GM12878 (cell line): ENCODE measurements around the gene PRSS8. TPM values are rescaled to one million over a fixed set of nuclear protein-coding genes. Genes with fewer than 3 reads are reported as not detected.

Experiments used
- ATAC-seq: fragments of 200-7000 bp; cut with Tn5 transposase; 3 replicates; pipeline ENCODE4 v1.9.1; 2020; ENCODE audit warnings: mild to moderate bottlenecking, moderate library complexity
- BruUV-seq: library from RNA; stranded (reverse); fragments of 400-500 nt; replicated peaks from 2 replicates; lab custom pipeline; 2021; lab: Mats Ljungman, UMichigan
- CTCF ChIA-PET: fragments of 300-600 bp; sonication (Branson Sonifier 250); formaldehyde crosslinking; extraction: SDS; loops from one replicate; lab custom pipeline; 2021; ENCODE audit warnings: inconsistent platforms; lab: Yijun Ruan, JAX
- POLR2A ChIA-PET: fragments of 350-600 bp; formaldehyde crosslinking; extraction: SDS; loops from one replicate; lab custom pipeline; 2021; ENCODE audit warnings: inconsistent platforms; lab: Charles Lee
- RAD21 ChIA-PET: fragments of 300-600 bp; sonication (Branson Sonifier 250); formaldehyde crosslinking; loops from one replicate; lab custom pipeline; 2023; ENCODE audit warnings: antibody characterized with exemption; ENCODE audit not compliant: unreplicated experiment; lab: Charles Lee
- SMC1A ChIA-PET: fragments of 300-600 bp; sonication (Branson Sonifier 250); formaldehyde crosslinking; loops from one replicate; lab custom pipeline; 2023; ENCODE audit not compliant: unreplicated experiment, uncharacterized antibody; lab: Charles Lee
- DNase-seq: peaks from one replicate; pipeline ENCODE4 v3.0.0-alpha.2; 2011; ENCODE audit warnings: low read depth, low spot score
- FAIRE-seq: peaks from 3 replicates; lab custom pipeline; 2011; peaks lifted over from hg19 to GRCh38; lab: Jason Lieb, UNC
- H2AFZ ChIP-seq: 2 replicates; pipeline ENCODE4 v1.6.0; 2011; ENCODE audit warnings: low read depth, low read length, control low read depth; ENCODE audit not compliant: control insufficient read depth
- H3K27ac ChIP-seq: 2 replicates; pipeline ENCODE4 v1.5.1; 2011; ENCODE audit warnings: control low read depth; ENCODE audit not compliant: control insufficient read depth, insufficient read depth
- H3K27me3 ChIP-seq, 2 experiments: replicated peaks in 1 of 2; 2 replicates each; pipeline versions ENCODE4 v1.6.0 to v1.6.1; 2011; ENCODE audit warnings: low read length in 1 of 2; ENCODE audit not compliant: control insufficient read depth in 2 of 2, insufficient read depth in 2 of 2
- H3K36me3 ChIP-seq, 2 experiments: 2 replicates each; pipeline ENCODE4 v1.5.1; 2011; ENCODE audit warnings: low read length in 1 of 2; ENCODE audit not compliant: control insufficient read depth in 2 of 2, insufficient read depth in 2 of 2
- H3K4me1 ChIP-seq: 2 replicates; pipeline ENCODE4 v1.6.1; 2011; ENCODE audit warnings: mild to moderate bottlenecking, low read length, moderate library complexity, mixed read lengths; ENCODE audit not compliant: control insufficient read depth, insufficient read depth
- H3K4me2 ChIP-seq: 2 replicates; pipeline ENCODE4 v1.6.0; 2011; ENCODE audit warnings: control low read depth; ENCODE audit not compliant: control insufficient read depth, insufficient read depth
- H3K4me3 ChIP-seq: fragments of 200-600 bp; sonication (generic); 2 replicates; pipeline ENCODE4 v1.5.1; 2016
- H3K79me2 ChIP-seq: 2 replicates; pipeline ENCODE4 v1.6.0; 2011; ENCODE audit warnings: low read length; ENCODE audit not compliant: control insufficient read depth, insufficient read depth
- H3K9ac ChIP-seq: 2 replicates; pipeline ENCODE4 v1.8.0; 2011; ENCODE audit warnings: low read length, control low read depth, mixed read lengths; ENCODE audit not compliant: control insufficient read depth, insufficient read depth
- H3K9me3 ChIP-seq: replicated peaks from 3 replicates; pipeline ENCODE4 v1.5.1; 2011; ENCODE audit warnings: mild to moderate bottlenecking, low read length; ENCODE audit not compliant: control insufficient read depth, insufficient read depth
- H4K20me1 ChIP-seq: 2 replicates; pipeline ENCODE4 v1.6.0; 2011; ENCODE audit not compliant: control insufficient read depth, insufficient read depth
- CHD1 ChIP-seq: IDR thresholded peaks from 2 replicates; pipeline ENCODE4 v1.6.1; 2012; ENCODE audit warnings: low read depth, low read length, improper control_type of control experiment
- IKZF1 ChIP-seq: fragments of 450-650 bp; conservative IDR thresholded peaks from 2 replicates; pipeline ENCODE4 v1.6.1; 2017; ENCODE audit warnings: antibody characterized with exemption, mild to moderate bottlenecking
- NBN ChIP-seq: fragments of 450-650 bp; IDR thresholded peaks from 2 replicates; pipeline ENCODE4 v1.6.1; 2016
- RFX5 ChIP-seq: IDR thresholded peaks from 2 replicates; pipeline ENCODE4 v1.6.1; 2011; ENCODE audit warnings: low read depth, low read length, improper control_type of control experiment
- YY1 ChIP-seq: IDR thresholded peaks from 2 replicates; pipeline ENCODE4 v1.6.1; 2011; ENCODE audit warnings: low read depth, mild to moderate bottlenecking, low read length
- ZNF384 ChIP-seq: IDR thresholded peaks from 2 replicates; pipeline ENCODE4 v1.6.1; 2012; ENCODE audit warnings: low read depth, mild to moderate bottlenecking, low read length, improper control_type of control experiment, borderline replicate concordance
- WGBS: methylation state at CpG from one replicate; pipeline ENCODE4 v1.1.6; 2016; ENCODE audit warnings: low lambda C conversion rate; ENCODE audit not compliant: insufficient replicate concordance, insufficient coverage; ENCODE audit errors: missing lambda C conversion rate; 5-methylcytosine and 5-hydroxymethylcytosine counted together
- in situ Hi-C: fragments of 300-500 bp; cut with MboI; formaldehyde crosslinking; loops from 9 replicates; pipeline ENCODE4 v1.14.3; 2018; ENCODE audit warnings: mixed read lengths
- intact Hi-C: fragments of 100-400 bp; cut with micrococcal nuclease; formaldehyde crosslinking; loops from one replicate; pipeline ENCODE4 v1.14.2; 2022; ENCODE audit not compliant: unreplicated experiment
- polyA plus RNA-seq, 11 experiments: library from polyadenylated mRNA; depleted of rRNA in 4 of 11; unstranded in 6 of 11; stranded (reverse) in 5 of 11; fragments of >200 nt; fragmentation: Nextera tagmentation in 4 of 11; fragmentation: Illumina TruSeq in 1 of 11; extraction: Ambion mirVana in 4 of 11; extraction: Trizol in 1 of 11; gene quantifications; 1 replicate in 1 of 11; 2 replicates in 10 of 11; pipeline versions ENCODE4 v1.2.1 to v1.2.3, GENCODE V29; 2011 to 2016; ENCODE audit warnings: inconsistent platforms in 2 of 11, missing spikeins in 2 of 11, low read depth in 1 of 11
- total RNA-seq, 4 experiments: library from RNA; depleted of rRNA in 3 of 4; stranded (reverse); fragments of >200 nt in 3 of 4; fragmentation: Illumina TruSeq in 1 of 4; extraction: Trizol in 1 of 4; gene quantifications; 2 replicates each; pipeline versions ENCODE4 v1.2.1 to v1.2.3, GENCODE V29; 2013 to 2021

PRSS8 gene
- total and polyA plus RNA-seq, 10 of the 15 experiments (the other 5 are each of a cell fraction or from before 2014, with no cell fraction given) = 0.33 to 0.58 TPM; not detected in 8

GRCh38 chr16:31093132-31093703 lies 42.3 kb downstream of the PRSS8 start:
- Histone ChIP-seq H3K4me1 (peaks cover 8% of the 10 kb centered on the region), H4K20me1 (no peaks in the 10 kb centered on the region), H3K4me3 (peak overlapping the region; percentile 99), H3K9ac (peak overlapping the region; percentile 83; the same call in 1 of the 2 replicates), H3K9me3 (no peaks in the 10 kb centered on the region), H3K4me2 (peak overlapping the region; percentile 86), H3K36me3 (peaks cover 0 to 2% of the 10 kb centered on the region in 2 experiments; a peak in 3 of 4 replicates), H3K79me2 (peaks cover 20% of the 10 kb centered on the region), H3K27me3 (no peaks in the 10 kb centered on the region), H2AFZ (no peak overlapping the region), H3K27ac (no peak overlapping the region)
- POLR2A ChIA-PET = interaction anchor here (0.6 to 1.6 kb wide), 6 partner anchors 19 to 100 kb away, joined by 3 to 14 read pairs (median 3); partner anchors contain the start of genes FUS, ZNF646 and ZNF668
- TF ChIP-seq CHD1 (no peak), IKZF1 (no peak), ZNF384 (peak; percentile 24; the same call in 1 of the 2 replicates), NBN (no peak), YY1 (no peak), RFX5 (no peak)
- in situ Hi-C loops = no loop called here
- CTCF ChIA-PET = interaction anchor here (1.1 to 2.6 kb wide), 11 partner anchors 10 to 290 kb away, joined by 3 to 15 read pairs (median 5); partner anchors contain the start of genes BCKDK, HSD3B7 and ZNF646
- WGBS = 7% methylated on average over 17 of the region's 17 CpGs
- DNase-seq = no peak
- peak; percentile 29 for ATAC-seq
- no TSS peak for BruUV-seq
- RAD21 ChIA-PET = interaction anchor here (0.7 to 2.4 kb wide), 12 partner anchors 19 to 350 kb away, joined by 3 to 8 read pairs (median 5); partner anchors contain the start of genes HSD3B7, KAT8, ZNF646 and ZNF668
- intact Hi-C loops = loop anchor here (5.0 to 10.0 kb wide), 2 partner anchors 138 to 349 kb away; partner anchors contain the start of genes SETD1A and ZNF843
- SMC1A ChIA-PET = interaction anchor here (1.1 to 2.1 kb wide), 7 partner anchors 19 to 363 kb away, joined by 3 to 11 read pairs (median 4); partner anchors contain the start of genes HSD3B7, ZNF646 and ZNF668
- FAIRE-seq = no peak
